Gastroesophageal sphincter (tissue), 3 donors: ENCODE data around the gene FAM83E.

Experiments used
- POLR2AphosphoS5 ChIP-seq: sonication (generic); formaldehyde crosslinking; IDR thresholded peaks from one replicate; pipeline ENCODE4 v1.6.1; 2017; ENCODE audit warnings: antibody characterized with exemption
- TF ChIP-seq, protein P1 (sequence below), 4 experiments: fragments of 200-600 bp in 2 of 4; fragments of 450-650 bp in 2 of 4; sonication (generic) in 1 of 4; IDR thresholded peaks; one replicate each; pipeline ENCODE4 v1.5.1; 2017 to 2019; ENCODE audit warnings: antibody characterized with exemption in 4 of 4, mild to moderate bottlenecking in 2 of 4, moderate library complexity in 2 of 4

DNA sequence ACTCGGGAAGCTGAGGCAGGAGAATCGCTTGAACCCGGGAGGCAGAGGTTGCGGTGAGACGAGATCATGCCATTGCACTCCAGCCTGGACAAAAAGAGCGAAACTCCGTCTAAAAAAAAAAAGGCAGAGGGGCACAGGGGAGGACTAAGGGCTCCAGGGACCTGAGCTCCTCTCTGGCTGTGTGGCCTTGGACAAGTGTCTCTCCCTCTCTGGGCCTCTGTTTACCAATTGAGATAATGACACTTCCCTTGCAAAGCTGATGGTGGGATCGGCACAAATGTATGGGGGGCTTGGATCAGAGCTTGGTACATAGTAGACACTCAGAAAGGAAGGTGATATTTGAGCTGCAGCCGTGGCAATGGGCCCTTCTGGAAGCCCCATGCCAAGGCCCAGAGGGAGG is 19.7 kb downstream of the FAM83E start:
- no peak for TF ChIP-seq POLR2AphosphoS5
- TF ChIP-seq, protein P1, sequence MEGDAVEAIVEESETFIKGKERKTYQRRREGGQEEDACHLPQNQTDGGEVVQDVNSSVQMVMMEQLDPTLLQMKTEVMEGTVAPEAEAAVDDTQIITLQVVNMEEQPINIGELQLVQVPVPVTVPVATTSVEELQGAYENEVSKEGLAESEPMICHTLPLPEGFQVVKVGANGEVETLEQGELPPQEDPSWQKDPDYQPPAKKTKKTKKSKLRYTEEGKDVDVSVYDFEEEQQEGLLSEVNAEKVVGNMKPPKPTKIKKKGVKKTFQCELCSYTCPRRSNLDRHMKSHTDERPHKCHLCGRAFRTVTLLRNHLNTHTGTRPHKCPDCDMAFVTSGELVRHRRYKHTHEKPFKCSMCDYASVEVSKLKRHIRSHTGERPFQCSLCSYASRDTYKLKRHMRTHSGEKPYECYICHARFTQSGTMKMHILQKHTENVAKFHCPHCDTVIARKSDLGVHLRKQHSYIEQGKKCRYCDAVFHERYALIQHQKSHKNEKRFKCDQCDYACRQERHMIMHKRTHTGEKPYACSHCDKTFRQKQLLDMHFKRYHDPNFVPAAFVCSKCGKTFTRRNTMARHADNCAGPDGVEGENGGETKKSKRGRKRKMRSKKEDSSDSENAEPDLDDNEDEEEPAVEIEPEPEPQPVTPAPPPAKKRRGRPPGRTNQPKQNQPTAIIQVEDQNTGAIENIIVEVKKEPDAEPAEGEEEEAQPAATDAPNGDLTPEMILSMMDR (IDR thresholded peaks at IDR 0.05): no peak
